GM08714 (cell line): Measurements from ENCODE around the gene CPXM1.
"Not testable (repeated sequence)": the region's sequence is repeated elsewhere in the genome, so short reads cannot be mapped to it uniquely, and the experiment has no call there.

Experiments
- H3K4me3 ChIP-seq: fragments of 200-500 bp; sonication (Bioruptor generic); 2 replicates; pipeline ENCODE4 v1.5.1; 2014; ENCODE audit warnings: mild to moderate bottlenecking, low read length, inconsistent platforms
- ZNF274 ChIP-seq: IDR thresholded peaks from 2 replicates; pipeline ENCODE4 v1.6.1; 2012; ENCODE audit warnings: mild to moderate bottlenecking, low read depth, low read length

The CPXM1 gene

DNA sequence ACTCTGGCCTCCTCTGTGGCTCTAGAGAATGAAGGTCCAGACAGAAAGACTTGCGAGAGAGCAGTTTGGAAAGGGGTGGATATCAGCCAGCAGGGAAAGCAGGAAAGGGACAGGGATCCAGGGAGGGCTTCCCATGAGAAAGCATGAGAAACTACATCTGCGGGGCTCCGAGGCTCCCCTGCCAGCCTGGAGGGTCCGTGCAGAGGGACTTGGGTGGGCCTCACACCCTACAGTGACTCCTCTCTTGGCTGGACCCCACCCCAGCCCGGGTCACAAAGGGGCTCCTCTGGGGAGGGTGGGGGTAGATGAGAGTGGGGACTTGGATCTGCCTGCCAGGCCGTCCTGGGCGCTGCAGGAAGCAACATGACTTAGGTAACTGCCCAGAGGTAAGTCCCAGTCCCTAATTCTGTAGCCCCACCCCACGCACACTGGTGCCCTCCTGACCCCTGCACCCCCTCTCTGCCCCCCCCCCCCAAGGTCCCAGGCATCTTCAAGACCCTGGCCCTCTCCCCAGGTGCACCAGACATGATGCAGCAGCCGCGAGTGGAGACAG, 15.7 kb upstream of the CPXM1 start, which contains the start of gene TMEM239:
TSS of gene TMEM239 (plus strand) at position 335 of the 553 bp plus-strand sequence. CDS start at position 526, 191 bp downstream.
- no peak within 1 kb of the TSS for H3K4me3 ChIP-seq
- no peak for TF ChIP-seq ZNF274

DNA sequence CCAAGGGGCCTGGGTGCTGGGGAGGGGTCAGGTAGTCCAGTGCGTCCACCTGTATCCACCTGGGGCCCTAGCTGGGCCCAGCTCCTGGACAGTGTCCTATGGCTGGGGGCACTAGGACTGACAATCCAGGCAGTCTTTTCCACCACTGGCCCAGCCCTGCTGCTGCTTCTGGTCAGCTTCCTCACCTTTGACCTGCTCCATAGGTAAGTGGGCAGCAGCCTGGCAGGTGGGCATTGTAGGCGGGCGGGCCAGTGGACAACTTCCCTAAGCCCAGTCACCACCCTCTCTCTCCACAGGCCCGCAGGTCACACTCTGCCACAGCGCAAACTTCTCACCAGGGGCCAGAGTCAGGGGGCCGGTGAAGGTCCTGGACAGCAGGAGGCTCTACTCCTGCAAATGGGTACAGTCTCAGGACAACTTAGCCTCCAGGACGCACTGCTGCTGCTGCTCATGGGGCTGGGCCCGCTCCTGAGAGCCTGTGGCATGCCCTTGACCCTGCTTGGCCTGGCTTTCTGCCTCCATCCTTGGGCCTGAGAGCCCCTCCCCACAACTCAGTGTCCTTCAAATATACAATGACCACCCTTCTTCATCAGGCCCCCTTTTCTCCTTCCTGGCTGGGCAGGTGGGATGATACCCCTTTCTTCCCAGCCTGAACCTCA, 14.9 kb upstream of the CPXM1 start:
- H3K4me3 ChIP-seq = no peak overlapping the region
- no peak for TF ChIP-seq ZNF274

DNA sequence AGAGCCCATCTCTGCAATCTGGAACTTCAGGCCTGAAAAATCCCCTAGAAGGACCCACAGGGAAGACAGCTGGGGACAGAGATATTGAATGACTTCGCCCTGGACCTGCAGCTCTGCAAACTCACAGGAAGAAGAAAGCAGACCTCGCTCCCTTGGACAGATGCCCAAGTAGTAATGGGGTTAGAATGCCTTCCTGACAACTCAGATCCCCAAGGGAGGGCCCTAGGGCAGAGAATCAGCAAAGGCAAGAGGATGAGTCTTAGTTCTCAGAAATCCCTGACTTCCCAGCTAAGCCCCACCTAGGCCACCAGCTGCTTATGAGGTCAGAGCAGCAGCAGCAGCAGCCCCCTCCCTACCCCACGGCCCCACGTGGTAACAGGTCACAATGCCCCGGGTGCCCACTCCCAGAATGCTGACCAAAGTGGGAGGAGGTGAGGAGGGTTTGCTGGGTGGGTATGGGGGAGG, 14.2 kb upstream of the CPXM1 start, which contains the start of gene C20orf141:
TSS of gene C20orf141 (plus strand) at position 401 of the 465 bp plus-strand sequence. CDS start 198 bp downstream, outside the sequence.
- H3K4me3 ChIP-seq = no peak within 1 kb of the TSS

DNA sequence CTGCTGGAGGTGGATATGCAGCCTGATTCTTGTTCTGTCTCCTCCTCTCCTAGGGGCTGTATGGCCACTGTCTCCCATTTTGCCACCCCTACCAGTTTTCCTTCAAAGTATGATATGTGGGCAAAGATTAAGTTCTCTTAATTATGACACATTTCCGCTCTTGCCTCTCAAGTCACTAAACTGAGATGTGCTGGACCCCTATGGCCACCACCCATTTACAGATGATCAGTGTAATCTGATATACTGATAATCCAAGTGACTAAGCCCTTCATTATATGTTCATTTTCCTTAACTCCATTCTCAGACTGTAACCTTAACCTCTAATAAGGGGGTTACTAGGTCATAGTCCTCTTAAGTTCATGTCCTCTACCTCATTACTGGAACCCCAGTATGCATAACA, 13.6 kb upstream of the CPXM1 start:
- TF ChIP-seq ZNF274 = no peak
- H3K4me3 ChIP-seq = no peak overlapping the region

More for the DNA sequence above, 14.2 kb upstream of the CPXM1 start, which contains the start of gene C20orf141:
- TF ChIP-seq ZNF274 = no peak

DNA sequence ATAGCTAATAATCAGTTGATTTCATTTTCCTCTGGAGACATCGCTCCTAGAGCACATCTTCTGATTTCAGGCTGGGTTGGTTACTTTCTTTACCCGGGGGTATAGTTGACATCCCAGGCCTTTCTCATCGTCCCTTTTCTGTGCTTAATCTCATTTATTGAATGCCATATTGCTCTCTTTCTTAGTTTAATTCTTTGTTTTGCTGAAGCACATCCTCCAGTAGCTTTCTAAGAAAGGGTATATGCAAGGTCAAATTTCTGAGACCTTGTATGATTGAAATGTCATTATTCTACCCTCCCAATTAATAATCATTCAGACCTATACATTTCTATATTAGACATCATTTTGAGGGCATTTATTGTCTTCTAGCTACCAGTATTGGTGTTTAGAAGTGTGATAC, 11.8 kb upstream of the CPXM1 start:
- no peak for TF ChIP-seq ZNF274
- H3K4me3 ChIP-seq = no peak overlapping the region

DNA sequence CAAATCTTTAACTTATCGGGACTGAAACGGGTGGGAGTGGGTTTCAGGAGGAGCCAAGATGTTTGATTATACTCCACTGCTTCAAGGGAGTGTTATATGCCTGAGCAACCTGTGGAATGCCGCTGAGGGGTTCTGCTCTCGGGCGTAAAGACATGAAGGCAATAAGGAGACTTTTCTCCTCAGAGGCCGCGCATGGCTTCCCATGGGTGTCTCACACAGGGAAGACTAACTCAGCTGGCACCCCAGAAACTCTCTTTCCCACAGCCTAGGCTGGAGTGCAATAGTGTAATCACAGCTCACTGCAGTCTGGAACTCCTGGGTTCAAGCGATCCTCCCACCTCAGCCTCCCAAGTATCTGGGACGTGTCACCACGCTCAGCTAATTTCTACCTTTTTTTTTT, 9.3 kb upstream of the CPXM1 start:
- no peak for TF ChIP-seq ZNF274

DNA sequence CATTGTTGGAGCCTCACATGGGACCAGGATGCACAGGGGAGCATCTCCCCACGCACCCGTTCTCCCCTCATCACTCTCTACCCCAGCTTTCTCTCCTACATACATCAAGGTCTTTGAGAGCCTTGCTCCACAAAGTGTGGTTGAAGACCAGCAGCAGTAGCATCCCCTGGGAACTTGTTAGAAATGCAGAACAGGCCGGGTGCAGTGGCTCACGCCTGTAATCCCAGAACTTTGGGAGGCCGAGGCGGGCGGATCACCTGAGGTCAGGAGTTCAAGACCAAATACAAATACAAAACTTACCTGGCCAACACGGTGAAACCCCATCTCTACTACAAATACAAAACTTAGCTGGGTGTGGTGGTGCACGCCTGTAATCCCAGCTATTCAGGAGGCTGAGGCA, 7.5 kb upstream of the CPXM1 start:
- not testable (repeated sequence) for H3K4me3 ChIP-seq

More for the DNA sequence above, 9.3 kb upstream of the CPXM1 start:
- no peak overlapping the region for H3K4me3 ChIP-seq

DNA sequence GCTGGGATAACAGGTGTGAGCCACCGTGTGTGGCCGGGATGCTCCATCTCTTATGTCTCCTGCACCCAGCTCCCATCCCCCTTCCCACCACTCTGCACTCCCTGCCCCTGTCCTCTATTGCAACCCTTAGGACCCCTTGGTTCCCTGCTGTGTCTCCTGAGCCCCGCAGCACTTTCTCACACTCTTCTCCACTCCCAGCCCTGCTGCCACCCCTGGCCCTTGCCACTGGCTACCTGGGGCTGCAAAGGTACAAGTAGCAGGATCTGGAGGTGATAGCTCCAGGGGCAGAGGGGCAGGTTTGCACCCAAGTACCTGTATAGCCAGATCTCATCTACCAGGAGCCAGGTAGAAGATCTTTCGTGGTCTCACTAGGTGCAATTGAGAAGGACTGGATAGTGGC, 6.6 kb upstream of the CPXM1 start:
- TF ChIP-seq ZNF274 = no peak
- H3K4me3 ChIP-seq = no peak overlapping the region

DNA sequence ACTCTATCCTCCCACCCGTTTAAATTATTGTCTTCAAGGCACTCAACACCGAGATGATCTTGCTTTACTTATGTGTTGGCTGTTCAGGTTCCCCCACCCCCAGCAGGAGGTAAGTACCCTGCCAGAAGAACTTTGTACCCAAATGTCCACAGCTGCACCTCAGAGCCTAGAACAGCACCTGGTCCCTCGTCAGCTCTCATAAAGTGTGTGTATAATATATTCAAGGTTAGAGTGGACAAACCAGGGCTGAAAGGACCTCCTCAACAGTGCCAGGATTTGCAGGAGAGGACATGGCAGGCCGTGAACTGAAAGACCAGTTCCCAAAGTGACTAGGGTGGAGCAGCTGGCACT, 5.9 kb upstream of the CPXM1 start:
- no peak overlapping the region for H3K4me3 ChIP-seq

DNA sequence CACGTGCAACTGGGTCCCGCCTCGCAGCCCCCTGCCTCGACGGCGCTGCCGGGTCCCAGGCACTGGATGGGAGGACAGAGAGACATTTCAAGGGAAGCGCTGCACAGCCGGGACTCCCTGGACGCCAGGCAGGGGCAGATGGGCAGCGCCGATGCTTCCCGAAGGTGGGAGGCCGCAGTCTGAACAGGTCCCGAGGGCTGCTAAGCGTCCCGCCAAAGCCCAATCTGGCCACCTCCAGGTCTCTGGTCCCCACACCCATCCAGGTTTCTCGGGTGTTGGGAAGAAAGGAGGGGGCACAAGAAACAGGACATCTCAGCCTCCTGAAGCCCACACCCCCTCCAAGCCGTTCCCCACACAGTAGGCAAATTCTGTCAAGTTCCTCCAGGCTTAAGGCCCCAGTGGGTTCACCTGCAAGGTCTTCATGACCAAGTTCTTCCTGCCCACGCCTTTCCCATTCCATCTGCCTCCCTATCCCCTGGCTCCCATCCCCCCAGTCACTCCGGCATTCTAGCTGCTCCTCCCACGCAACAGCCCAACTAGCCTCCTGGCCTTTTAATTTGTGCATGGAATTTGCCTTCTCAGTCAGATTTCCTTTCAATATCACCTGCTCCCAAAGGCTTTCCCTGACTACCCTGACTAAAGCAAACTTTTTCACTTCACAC, 5.4 kb upstream of the CPXM1 start:
- no peak for TF ChIP-seq ZNF274
- no peak overlapping the region for H3K4me3 ChIP-seq

More for the DNA sequence above, 5.9 kb upstream of the CPXM1 start:
- no peak for TF ChIP-seq ZNF274

DNA sequence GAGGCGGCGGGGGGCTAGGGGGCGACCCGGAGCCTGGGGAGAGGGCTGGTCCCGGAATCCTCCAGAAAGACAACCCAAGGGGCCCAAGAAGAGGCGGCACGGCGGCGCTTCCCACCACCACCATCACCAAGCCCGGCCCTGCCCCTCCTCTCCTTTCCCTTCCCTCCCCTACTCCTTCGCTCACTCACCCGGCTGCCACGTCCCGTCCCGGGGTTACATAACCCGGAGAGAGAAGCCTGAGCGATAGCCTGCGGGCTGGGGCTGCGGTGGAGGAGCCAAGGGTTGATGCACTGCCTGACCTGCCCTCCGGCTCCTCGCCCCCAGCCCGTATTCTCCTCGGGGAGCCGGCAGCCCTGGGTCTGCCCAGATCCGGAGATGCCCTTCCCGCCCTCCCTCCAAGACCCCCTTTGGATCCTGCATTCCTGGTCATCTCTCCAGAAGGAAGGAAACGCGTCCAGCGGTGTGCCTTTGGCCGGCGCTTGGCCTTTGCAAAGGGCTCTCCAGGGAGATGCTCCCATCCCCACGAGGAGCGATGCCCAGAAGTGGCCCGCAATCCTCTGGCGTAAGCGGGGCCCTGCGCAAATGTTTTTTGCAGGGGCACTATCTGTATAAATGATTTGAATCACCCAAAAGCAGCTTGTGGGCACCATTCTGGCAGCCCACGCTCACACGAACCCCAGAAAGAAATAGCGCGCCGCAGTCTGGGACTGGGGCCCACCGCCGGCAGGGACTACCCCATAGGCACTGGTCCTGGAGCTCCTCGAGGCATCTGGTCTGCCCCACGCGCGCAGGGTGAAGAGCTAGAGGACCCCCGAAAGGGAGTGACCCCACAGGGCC, 4.6 kb upstream of the CPXM1 start:
- H3K4me3 ChIP-seq = no peak overlapping the region
- no peak for TF ChIP-seq ZNF274

DNA sequence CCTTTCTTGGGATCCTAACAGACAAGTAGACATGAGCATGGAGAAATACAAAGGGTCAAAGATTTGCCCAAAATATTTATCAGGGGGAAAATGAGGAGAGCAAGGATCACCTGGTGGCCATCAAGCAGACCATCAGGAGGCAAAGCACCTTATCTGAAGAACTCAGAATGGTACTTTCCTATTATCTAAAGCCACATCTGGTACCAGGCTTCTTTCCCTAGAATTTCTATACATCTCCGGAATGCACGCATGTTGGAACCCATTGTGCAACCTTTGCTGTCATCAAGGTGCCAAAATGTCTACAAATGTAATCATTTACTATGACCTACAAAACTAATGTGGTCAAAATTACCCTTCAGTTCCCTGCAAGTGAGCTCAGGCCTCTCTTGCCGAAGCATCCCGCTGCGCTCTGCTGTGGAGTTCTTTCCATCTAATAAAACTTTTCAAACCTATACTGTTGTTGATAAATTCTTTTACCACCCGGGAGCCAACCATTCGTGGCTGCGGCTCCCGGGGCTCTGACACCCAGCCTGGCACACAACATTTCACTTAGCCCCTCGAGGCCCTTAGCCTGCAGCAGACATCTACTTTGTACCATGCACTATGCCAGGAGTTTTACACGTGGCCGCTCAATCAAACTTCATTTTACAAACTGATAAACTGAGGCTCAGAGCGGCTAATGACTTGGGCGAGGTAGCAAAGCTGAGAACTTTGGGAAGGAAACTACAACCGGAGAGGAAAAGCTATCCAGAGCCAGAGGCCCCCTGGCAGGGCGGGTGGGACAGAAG, 3.8 kb upstream of the CPXM1 start:
- H3K4me3 ChIP-seq = no peak overlapping the region
- no peak for TF ChIP-seq ZNF274

DNA sequence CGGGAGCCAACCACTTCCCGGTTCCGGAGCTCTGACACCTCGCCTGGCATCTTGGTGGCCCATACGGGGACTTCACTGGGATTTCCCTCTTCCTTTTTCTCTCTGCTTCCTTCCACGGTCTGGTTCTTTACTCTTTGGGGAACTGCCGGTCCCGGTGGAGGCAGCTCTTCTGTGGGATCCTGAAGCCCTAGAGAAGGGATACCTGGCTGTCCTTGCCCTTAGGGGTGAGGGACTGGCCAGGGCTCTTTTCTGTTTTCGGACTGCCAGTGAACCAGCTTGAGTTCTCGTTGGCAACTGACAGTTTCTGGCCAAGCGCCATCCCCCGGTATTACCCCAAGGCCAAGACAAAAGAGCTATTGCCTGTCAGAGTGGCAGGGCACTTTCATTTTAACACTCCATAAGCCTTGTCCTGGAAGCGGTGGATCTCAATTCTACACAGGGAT, 880 bp upstream of the CPXM1 start:
- H3K4me3 ChIP-seq = peak overlapping the region; percentile 85; the same call in 1 of the 2 replicates
- TF ChIP-seq ZNF274 = no peak
